IMR-90 (cell line): ENCODE measurements around the gene IL21R. TPM values are rescaled to one million over a fixed set of nuclear protein-coding genes. Genes with fewer than 3 reads are reported as not detected.
A peak's percentile ranks its signal among the peaks of the same experiment; 100 is the strongest.

ENCODE experiments used
- ATAC-seq: fragments of 200-7000 bp; cut with Tn5 transposase; 2 replicates; pipeline ENCODE4 v1.9.1; 2020; ENCODE audit warnings: low read depth, mild to moderate bottlenecking, moderate library complexity
- BruUV-seq: library from RNA; stranded (reverse); fragments of 400-500 nt; replicated peaks from 2 replicates; lab custom pipeline; 2021; lab: Mats Ljungman, UMichigan
- CTCF ChIA-PET: fragments of 300-600 bp; formaldehyde crosslinking; extraction: SDS; loops from one replicate; lab custom pipeline; 2021; ENCODE audit warnings: antibody characterized with exemption; lab: Yijun Ruan, JAX
- POLR2A ChIA-PET: fragments of 300-600 bp; sonication (Branson Sonifier 250); formaldehyde crosslinking; loops from one replicate; lab custom pipeline; 2022; ENCODE audit warnings: antibody characterized with exemption; ENCODE audit not compliant: unreplicated experiment; lab: Charles Lee
- DNase-seq: peaks from one replicate; pipeline ENCODE4 v3.0.0; 2013
- H2AFZ ChIP-seq: replicated peaks from 2 replicates; pipeline ENCODE3; 2013; ENCODE audit warnings: low read length, mild to moderate bottlenecking; ENCODE audit not compliant: poor library complexity
- H2AK5ac ChIP-seq: 2 replicates; pipeline ENCODE4 v1.6.1; 2013; ENCODE audit warnings: low read depth, low read length, inconsistent platforms
- H2AK9ac ChIP-seq: replicated peaks from 2 replicates; pipeline ENCODE3; 2013; ENCODE audit warnings: mild to moderate bottlenecking, low read depth, low read length, moderate library complexity; ENCODE audit not compliant: poor library complexity
- H2BK120ac ChIP-seq: 2 replicates; pipeline ENCODE4 v1.6.1; 2013; ENCODE audit warnings: low read depth, low read length, inconsistent platforms
- H2BK15ac ChIP-seq: 3 replicates; pipeline ENCODE4 v1.6.1; 2013; ENCODE audit warnings: low read depth, low read length, inconsistent platforms
- H2BK20ac ChIP-seq: 2 replicates; pipeline ENCODE4 v1.6.1; 2013; ENCODE audit warnings: low read depth, mild to moderate bottlenecking, inconsistent platforms, low read length, moderate library complexity
- H2BK5ac ChIP-seq: 2 replicates; pipeline ENCODE4 v1.6.1; 2013; ENCODE audit warnings: mild to moderate bottlenecking, low read depth, low read length, inconsistent platforms; ENCODE audit not compliant: poor library complexity, severe bottlenecking
- H3K14ac ChIP-seq: replicated peaks from 2 replicates; pipeline ENCODE4 v1.6.1; 2013; ENCODE audit warnings: low read depth, low read length, inconsistent platforms
- H3K18ac ChIP-seq: 2 replicates; pipeline ENCODE4 v1.6.1; 2013; ENCODE audit warnings: low read depth, low read length, control low read depth
- H3K23ac ChIP-seq: 2 replicates; pipeline ENCODE4 v1.6.1; 2013; ENCODE audit warnings: low read depth, low read length, inconsistent platforms
- H3K27ac ChIP-seq: 2 replicates; pipeline ENCODE4 v1.5.1; 2013; ENCODE audit warnings: mild to moderate bottlenecking, control low read depth, low read length; ENCODE audit not compliant: insufficient read depth
- H3K27me3 ChIP-seq: 2 replicates; pipeline ENCODE4 v1.6.1; 2013; ENCODE audit warnings: low read length; ENCODE audit not compliant: control insufficient read depth, insufficient read depth
- H3K36me3 ChIP-seq: 2 replicates; pipeline ENCODE4 v1.6.1; 2013; ENCODE audit warnings: low read length, mixed read lengths; ENCODE audit not compliant: control insufficient read depth, insufficient read depth
- H3K4ac ChIP-seq: 2 replicates; pipeline ENCODE4 v1.6.1; 2013; ENCODE audit warnings: low read depth, low read length, inconsistent platforms
- H3K4me1 ChIP-seq: 2 replicates; pipeline ENCODE4 v1.6.1; 2013; ENCODE audit warnings: low read length, mixed read lengths; ENCODE audit not compliant: control insufficient read depth, insufficient read depth
- H3K4me2 ChIP-seq: 2 replicates; pipeline ENCODE4 v1.6.1; 2013; ENCODE audit warnings: low read depth, mild to moderate bottlenecking, control low read depth, low read length, moderate library complexity
- H3K4me3 ChIP-seq: 2 replicates; pipeline ENCODE4 v1.5.1; 2013; ENCODE audit warnings: low read depth, mild to moderate bottlenecking, control low read depth, low read length, moderate library complexity; ENCODE audit not compliant: insufficient read depth
- H3K56ac ChIP-seq: 2 replicates; pipeline ENCODE4 v1.6.1; 2013; ENCODE audit warnings: low read length, inconsistent platforms; ENCODE audit not compliant: insufficient read depth; ENCODE audit errors: extremely low read depth
- H3K79me1 ChIP-seq, 2 experiments: 2 replicates each; pipeline ENCODE4 v1.6.1; 2013; ENCODE audit warnings: low read length in 2 of 2, inconsistent platforms in 1 of 2, low read depth in 1 of 2
- H3K9ac ChIP-seq: 2 replicates; pipeline ENCODE4 v1.6.1; 2013; ENCODE audit warnings: low read depth, low read length, control low read depth
- H3K9me1 ChIP-seq: 2 replicates; pipeline ENCODE4 v1.6.1; 2013; ENCODE audit warnings: low read length, inconsistent platforms; ENCODE audit not compliant: insufficient read depth
- H3K9me3 ChIP-seq: 2 replicates; pipeline ENCODE4 v1.6.1; 2013; ENCODE audit warnings: low read length; ENCODE audit not compliant: control insufficient read depth, insufficient read depth
- H4K20me1 ChIP-seq: 2 replicates; pipeline ENCODE4 v1.6.1; 2013; ENCODE audit warnings: low read length, inconsistent platforms; ENCODE audit not compliant: insufficient read depth
- H4K5ac ChIP-seq: 2 replicates; pipeline ENCODE4 v1.6.1; 2013; ENCODE audit warnings: mild to moderate bottlenecking, low read depth, low read length, control low read depth
- H4K8ac ChIP-seq, 2 experiments: 2 replicates each; pipeline ENCODE4 v1.6.1; 2013; ENCODE audit warnings: low read depth in 2 of 2, low read length in 2 of 2, control low read depth in 1 of 2, inconsistent platforms in 1 of 2
- H4K91ac ChIP-seq: 2 replicates; pipeline ENCODE4 v1.6.1; 2013; ENCODE audit warnings: low read depth, low read length, inconsistent platforms; ENCODE audit not compliant: insufficient read depth
- BHLHE40 ChIP-seq: fragments of 150-350 bp; IDR thresholded peaks from 2 replicates; pipeline ENCODE4 v1.6.1; 2016; ENCODE audit warnings: mild to moderate bottlenecking, low read depth, low read length
- CEBPB ChIP-seq: IDR thresholded peaks from 2 replicates; pipeline ENCODE4 v1.6.1; 2012; ENCODE audit warnings: low read depth, low read length, improper control_type of control experiment
- CHD1 ChIP-seq: IDR thresholded peaks from 2 replicates; pipeline ENCODE4 v1.6.1; 2012; ENCODE audit warnings: low read depth, low read length, improper control_type of control experiment
- ELK1 ChIP-seq: fragments of 150-350 bp; IDR thresholded peaks from 2 replicates; pipeline ENCODE4 v1.6.1; 2016; ENCODE audit warnings: low read depth, mild to moderate bottlenecking, low read length, moderate library complexity, borderline replicate concordance
- FOS ChIP-seq: fragments of 150-350 bp; IDR thresholded peaks from 2 replicates; pipeline ENCODE4 v1.6.1; 2016; ENCODE audit warnings: low read depth, low read length
- MAZ ChIP-seq: IDR thresholded peaks from 2 replicates; pipeline ENCODE4 v1.6.1; 2012; ENCODE audit warnings: low read depth, mild to moderate bottlenecking, low read length, improper control_type of control experiment, moderate library complexity, borderline replicate concordance
- MXI1 ChIP-seq: IDR thresholded peaks from 2 replicates; pipeline ENCODE4 v1.6.1; 2012; ENCODE audit warnings: low read depth, mild to moderate bottlenecking, low read length, moderate library complexity, borderline replicate concordance
- NFE2L2 ChIP-seq: fragments of 150-350 bp; IDR thresholded peaks from 2 replicates; pipeline ENCODE4 v1.6.1; 2016; ENCODE audit warnings: low read depth, mild to moderate bottlenecking, low read length
- POLR2A ChIP-seq: IDR thresholded peaks from 2 replicates; pipeline ENCODE4 v1.6.1; 2012; ENCODE audit warnings: mild to moderate bottlenecking, low read depth, low read length
- RAD21 ChIP-seq: IDR thresholded peaks from 2 replicates; pipeline ENCODE4 v1.6.1; 2012; ENCODE audit warnings: low read length, improper control_type of control experiment
- RCOR1 ChIP-seq: IDR thresholded peaks from 2 replicates; pipeline ENCODE4 v1.6.1; 2012; ENCODE audit warnings: mild to moderate bottlenecking, low read length, improper control_type of control experiment; ENCODE audit not compliant: insufficient replicate concordance
- RFX5 ChIP-seq: IDR thresholded peaks from 2 replicates; pipeline ENCODE4 v1.8.0; 2012; ENCODE audit warnings: low read depth, mild to moderate bottlenecking, low read length, moderate library complexity
- SMC3 ChIP-seq: fragments of 150-350 bp; IDR thresholded peaks from 2 replicates; pipeline ENCODE4 v1.6.1; 2016; ENCODE audit warnings: low read depth, mild to moderate bottlenecking, antibody characterized with exemption, low read length, moderate library complexity
- WGBS, 2 experiments: methylation state at CpG; one replicate each; pipeline versions ENCODE4 v1.1.5 to v1.1.7; 2013; ENCODE audit warnings: missing lambda C conversion rate in 2 of 2; ENCODE audit not compliant: insufficient read length in 1 of 2; ENCODE audit errors: extremely low coverage in 2 of 2; 5-methylcytosine and 5-hydroxymethylcytosine counted together
- dilution Hi-C: fragments of 300-500 bp; cut with HindIII; formaldehyde crosslinking; loops from one replicate; pipeline ENCODE4 v1.14.3; 2018; ENCODE audit warnings: low sequenced_read_pairs; ENCODE audit not compliant: unreplicated experiment
- in situ Hi-C: fragments of 300-500 bp; cut with MboI; formaldehyde crosslinking; loops from 3 replicates; pipeline ENCODE4 v1.14.3; 2019; ENCODE audit warnings: low sequenced_read_pairs, inconsistent platforms, mixed read lengths
- intact Hi-C: fragments of 100-400 bp; cut with micrococcal nuclease; formaldehyde crosslinking; loops from 2 replicates; pipeline ENCODE4 v1.10.0; 2022
- polyA plus RNA-seq, 3 experiments: library from polyadenylated mRNA; depleted of rRNA; stranded (reverse); fragments of >200 nt; gene quantifications; 2 replicates each; pipeline ENCODE4 v1.2.3, GENCODE V29; 2012; ENCODE audit warnings: low replicate concordance in 1 of 3
- total RNA-seq: library from RNA; depleted of rRNA; stranded (reverse); fragments of >200 nt; gene quantifications from 2 replicates; pipeline ENCODE4 v1.2.3, GENCODE V29; 2012
- TF ChIP-seq, protein P1 (sequence below): fragments of 150-350 bp; IDR thresholded peaks from 2 replicates; pipeline ENCODE4 v1.6.1; 2017; ENCODE audit warnings: mild to moderate bottlenecking, antibody characterized with exemption, low read length, low read depth

IL21R gene
- total and polyA plus RNA-seq, 2 of the 4 experiments (the other 2 are of a cell fraction), result 0.72 to 0.97 TPM

- BruUV-seq, result no TSS peak
These were observed 1.6 kb downstream of the IL21R start for GRCh38 chr16:27403601-27403992.

More at GRCh38 chr16:27403601-27403992, 1.6 kb downstream of the IL21R start:
- Histone ChIP-seq H3K14ac (no peak overlapping the region), H3K27ac (no peak overlapping the region), H4K91ac (peak overlapping the region; percentile 86; the same call in 1 of the 2 replicates), H2AK5ac (no peak overlapping the region; the same call in 1 of the 2 replicates), H3K4me1 (peaks cover 20% of the 10 kb centered on the region), H3K27me3 (no peaks in the 10 kb centered on the region), H2BK15ac (peak overlapping the region; percentile 76; the same call in 2 of the 3 replicates), H4K5ac (no peak overlapping the region), H2AFZ (no peak overlapping the region), H4K8ac (no peak overlapping the region; a peak in 1 of 4 replicates), H3K4ac (peak overlapping the region; percentile 84), H3K9ac (no peak overlapping the region), H3K18ac (no peak overlapping the region), H2BK5ac (no peak overlapping the region), H2AK9ac (no peak overlapping the region), H3K23ac (peak overlapping the region; percentile 49; the same call in 1 of the 2 replicates), H3K36me3 (no peaks in the 10 kb centered on the region), H3K9me3 (no peaks in the 10 kb centered on the region), H2BK20ac (no peak overlapping the region; the same call in 1 of the 2 replicates), H3K4me2 (no peak overlapping the region), H2BK120ac (peak overlapping the region; percentile 42; the same call in 1 of the 2 replicates), H3K9me1 (peaks cover 25% of the 10 kb centered on the region), H3K79me1 (peaks cover 6 to 22% of the 10 kb centered on the region in 2 experiments; a peak in 2 of 4 replicates), H3K4me3 (no peak overlapping the region), H3K56ac (no peak overlapping the region), H4K20me1 (no peaks in the 10 kb centered on the region)
- intact Hi-C loops, result no loop called here
- TF ChIP-seq FOS (no peak), MXI1 (no peak), RCOR1 (no peak), NFE2L2 (no peak), RAD21 (no peak), SMC3 (no peak), POLR2A (no peak), CHD1 (no peak), RFX5 (no peak), MAZ (no peak), BHLHE40 (no peak), CEBPB (no peak), ELK1 (no peak)
- TF ChIP-seq, protein P1, sequence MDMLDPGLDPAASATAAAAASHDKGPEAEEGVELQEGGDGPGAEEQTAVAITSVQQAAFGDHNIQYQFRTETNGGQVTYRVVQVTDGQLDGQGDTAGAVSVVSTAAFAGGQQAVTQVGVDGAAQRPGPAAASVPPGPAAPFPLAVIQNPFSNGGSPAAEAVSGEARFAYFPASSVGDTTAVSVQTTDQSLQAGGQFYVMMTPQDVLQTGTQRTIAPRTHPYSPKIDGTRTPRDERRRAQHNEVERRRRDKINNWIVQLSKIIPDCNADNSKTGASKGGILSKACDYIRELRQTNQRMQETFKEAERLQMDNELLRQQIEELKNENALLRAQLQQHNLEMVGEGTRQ, result no peak
- WGBS, 2 experiments, result 94% methylated on average over 3 of the region's 6 CpGs; no CpG with 5 or more reads in 1 of the 2 experiments
- dilution Hi-C loops, result no loop called here
- ChIA-PET POLR2A (no interaction called here), CTCF (no interaction called here)
- ATAC-seq, result no peak
- DNase-seq, result no peak
- in situ Hi-C loops, result no loop called here
